A172 (cell line): ENCODE data around the gene ATMIN. TPM values are rescaled to one million over a fixed set of nuclear protein-coding genes. Genes with fewer than 3 reads are reported as not detected.

Source experiments
- DNase-seq: peaks from one replicate; pipeline ENCODE4 v3.0.0-alpha.2; 2015; ENCODE audit warnings: low spot score
- total RNA-seq: library from RNA; depleted of rRNA; stranded (reverse); fragments of >200 nt; shearing (Covaris generic); gene quantifications from 2 replicates; pipeline ENCODE4 v1.2.3, GENCODE V29; 2014; rRNA removed

The ATMIN gene, protein sequence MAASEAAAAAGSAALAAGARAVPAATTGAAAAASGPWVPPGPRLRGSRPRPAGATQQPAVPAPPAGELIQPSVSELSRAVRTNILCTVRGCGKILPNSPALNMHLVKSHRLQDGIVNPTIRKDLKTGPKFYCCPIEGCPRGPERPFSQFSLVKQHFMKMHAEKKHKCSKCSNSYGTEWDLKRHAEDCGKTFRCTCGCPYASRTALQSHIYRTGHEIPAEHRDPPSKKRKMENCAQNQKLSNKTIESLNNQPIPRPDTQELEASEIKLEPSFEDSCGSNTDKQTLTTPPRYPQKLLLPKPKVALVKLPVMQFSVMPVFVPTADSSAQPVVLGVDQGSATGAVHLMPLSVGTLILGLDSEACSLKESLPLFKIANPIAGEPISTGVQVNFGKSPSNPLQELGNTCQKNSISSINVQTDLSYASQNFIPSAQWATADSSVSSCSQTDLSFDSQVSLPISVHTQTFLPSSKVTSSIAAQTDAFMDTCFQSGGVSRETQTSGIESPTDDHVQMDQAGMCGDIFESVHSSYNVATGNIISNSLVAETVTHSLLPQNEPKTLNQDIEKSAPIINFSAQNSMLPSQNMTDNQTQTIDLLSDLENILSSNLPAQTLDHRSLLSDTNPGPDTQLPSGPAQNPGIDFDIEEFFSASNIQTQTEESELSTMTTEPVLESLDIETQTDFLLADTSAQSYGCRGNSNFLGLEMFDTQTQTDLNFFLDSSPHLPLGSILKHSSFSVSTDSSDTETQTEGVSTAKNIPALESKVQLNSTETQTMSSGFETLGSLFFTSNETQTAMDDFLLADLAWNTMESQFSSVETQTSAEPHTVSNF
- total RNA-seq, result 59.9 and 62.1 TPM in 2 replicates

DNA sequence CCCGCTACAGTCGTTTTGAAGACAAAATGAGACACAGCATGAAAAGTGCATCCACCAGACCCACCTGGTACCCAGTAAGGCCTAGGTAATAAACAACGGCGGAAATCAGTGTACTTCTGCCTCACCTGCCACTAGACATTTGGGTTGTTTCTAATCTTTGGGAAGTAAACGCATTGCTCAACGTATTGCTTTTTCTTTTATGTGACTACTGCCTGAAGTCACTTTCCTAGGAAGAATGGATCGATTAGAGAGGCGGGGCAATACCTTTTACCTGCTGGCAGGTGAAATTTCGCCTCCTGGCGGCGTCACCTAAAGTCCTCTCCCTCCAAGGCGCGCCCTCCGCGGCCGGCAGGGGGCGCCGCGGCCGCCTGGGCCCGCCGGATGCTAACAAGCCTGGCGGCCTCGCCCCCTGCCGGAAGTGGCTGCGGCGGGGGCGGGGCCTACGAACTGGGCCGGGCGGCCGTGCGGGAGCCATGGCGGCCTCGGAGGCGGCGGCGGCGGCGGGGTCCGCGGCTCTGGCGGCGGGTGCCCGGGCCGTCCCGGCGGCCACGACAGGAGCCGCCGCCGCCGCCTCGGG is at the start of gene ATMIN:
Gene ATMIN, plus strand, starts transcription at position 445 of the 577 bp plus-strand sequence. Its CDS starts 29 bp downstream, at position 474.
- DNase-seq, result peak; percentile 63

DNA sequence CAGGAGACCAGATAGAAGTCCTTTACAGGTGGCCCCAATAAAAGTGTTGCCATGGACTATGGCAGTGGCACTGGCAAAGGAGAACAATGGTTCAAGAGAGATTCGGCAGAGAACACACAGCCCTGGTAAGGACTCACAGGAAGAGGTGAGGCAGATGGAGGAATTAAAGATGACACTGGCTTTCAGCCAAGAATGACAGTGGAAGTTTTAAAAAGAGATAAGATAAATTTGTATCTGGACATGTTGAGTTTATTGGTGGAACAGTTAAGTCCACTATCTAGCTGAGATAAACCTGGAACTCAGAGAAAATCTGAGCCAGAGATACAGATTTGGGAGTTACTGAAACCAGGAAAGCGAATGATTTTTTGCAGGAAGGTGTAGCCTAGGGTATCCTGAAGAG is 49.1 kb upstream of the ATMIN start:
- no peak for DNase-seq

DNA sequence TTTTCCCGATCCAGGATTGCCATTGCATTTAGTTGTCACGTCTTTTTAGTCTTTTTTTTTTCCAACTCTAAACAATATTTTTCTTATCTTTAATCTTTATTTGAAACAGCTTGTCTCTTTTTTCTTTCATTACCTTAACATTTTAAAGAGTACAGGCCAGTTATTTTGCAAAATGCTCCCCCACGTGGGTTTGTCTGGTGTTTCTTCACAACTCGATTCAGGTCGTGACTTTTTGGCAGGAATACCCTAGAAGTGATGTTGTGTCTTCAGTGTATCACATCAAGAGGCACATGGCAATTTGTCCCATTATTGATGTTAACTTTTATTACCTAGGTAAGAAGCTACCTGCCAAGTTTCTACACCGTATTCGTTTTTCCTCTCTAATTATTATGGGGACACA is 46.9 kb upstream of the ATMIN start:
- DNase-seq, result no peak

DNA sequence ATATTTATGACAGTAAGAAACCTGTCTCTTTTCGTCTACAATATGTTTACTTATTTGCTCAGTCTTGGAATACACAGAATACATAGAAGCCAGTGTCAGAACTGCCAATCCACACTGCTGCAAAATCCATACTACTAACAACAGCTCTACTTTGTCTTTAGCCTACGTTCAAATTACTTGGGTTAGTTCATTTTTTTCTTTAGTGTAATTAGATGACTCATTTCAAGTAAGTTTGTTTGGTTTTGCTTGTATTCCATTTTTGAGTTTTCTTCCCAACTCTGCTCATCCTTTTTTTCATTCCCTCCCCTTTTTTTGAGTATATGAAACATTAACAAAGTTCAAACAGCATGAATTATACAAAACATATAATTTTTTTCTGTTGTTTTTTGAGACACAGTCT is 45.8 kb upstream of the ATMIN start:
- DNase-seq, result no peak

DNA sequence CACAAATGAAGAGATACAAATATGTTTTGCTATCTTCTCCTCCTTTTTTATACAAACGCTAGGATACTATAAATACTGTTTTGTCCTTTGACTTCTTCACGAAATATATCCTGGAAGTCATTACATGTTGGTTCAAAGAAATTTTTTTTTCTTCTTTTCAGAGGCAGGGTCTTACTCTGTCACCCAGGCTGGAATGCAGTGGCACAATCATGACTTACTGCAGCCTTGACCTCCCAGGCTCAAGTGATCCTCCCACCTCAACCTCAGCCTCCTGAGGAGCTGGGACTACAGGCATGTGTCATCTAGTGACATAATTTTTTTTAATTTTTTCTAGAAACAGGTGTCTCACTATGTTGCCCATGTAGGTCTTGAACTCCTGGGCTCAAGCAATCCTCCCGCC is 45.1 kb upstream of the ATMIN start:
- DNase-seq, result no peak

GRCh38 chr16:80990978-80991377 is 44.7 kb upstream of the ATMIN start:
- DNase-seq, result no peak

DNA sequence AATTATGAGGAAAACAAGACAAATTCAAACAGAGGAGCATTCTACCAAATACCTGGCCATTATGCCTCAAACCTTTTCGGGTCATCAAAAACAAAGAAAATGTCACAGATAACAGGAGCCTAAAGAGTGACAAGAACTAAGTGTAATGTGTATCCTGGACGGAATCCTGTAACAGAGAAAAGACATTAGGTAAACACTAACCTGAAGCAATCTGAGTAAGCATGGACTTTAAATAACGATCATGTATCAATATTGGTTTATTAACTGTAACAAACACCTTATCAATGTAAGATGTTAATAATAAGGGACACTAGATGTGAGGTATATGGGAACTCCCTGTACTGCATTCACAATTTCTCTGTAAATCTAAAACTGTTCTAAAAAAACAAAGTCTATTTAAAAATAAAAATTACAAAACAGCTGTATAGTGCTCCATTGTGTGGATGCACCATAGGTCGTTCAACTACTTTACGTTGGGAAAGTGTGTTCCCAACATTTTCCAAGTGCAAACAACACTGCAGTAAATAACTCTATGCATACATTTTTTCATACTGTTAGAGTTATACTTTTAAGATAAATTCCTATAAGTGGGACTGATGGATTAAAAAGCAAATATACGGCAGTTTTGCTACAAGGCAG is 43.7 kb upstream of the ATMIN start:
- no peak for DNase-seq

- DNase-seq, result no peak
Measured at GRCh38 chr16:80992676-80993293, 42.9 kb upstream of the ATMIN start.

- peak; percentile 82 for DNase-seq
Measured at GRCh38 chr16:80993307-80993706, 42.3 kb upstream of the ATMIN start.

GRCh38 chr16:80993834-80994233 is 41.8 kb upstream of the ATMIN start:
- no peak for DNase-seq

GRCh38 chr16:80994451-80994850 is 41.2 kb upstream of the ATMIN start:
- DNase-seq, result no peak

GRCh38 chr16:80996688-80997138 is 38.9 kb upstream of the ATMIN start:
- no peak for DNase-seq

- DNase-seq, result no peak
Measured at GRCh38 chr16:80997139-80997798, 38.4 kb upstream of the ATMIN start.

DNA sequence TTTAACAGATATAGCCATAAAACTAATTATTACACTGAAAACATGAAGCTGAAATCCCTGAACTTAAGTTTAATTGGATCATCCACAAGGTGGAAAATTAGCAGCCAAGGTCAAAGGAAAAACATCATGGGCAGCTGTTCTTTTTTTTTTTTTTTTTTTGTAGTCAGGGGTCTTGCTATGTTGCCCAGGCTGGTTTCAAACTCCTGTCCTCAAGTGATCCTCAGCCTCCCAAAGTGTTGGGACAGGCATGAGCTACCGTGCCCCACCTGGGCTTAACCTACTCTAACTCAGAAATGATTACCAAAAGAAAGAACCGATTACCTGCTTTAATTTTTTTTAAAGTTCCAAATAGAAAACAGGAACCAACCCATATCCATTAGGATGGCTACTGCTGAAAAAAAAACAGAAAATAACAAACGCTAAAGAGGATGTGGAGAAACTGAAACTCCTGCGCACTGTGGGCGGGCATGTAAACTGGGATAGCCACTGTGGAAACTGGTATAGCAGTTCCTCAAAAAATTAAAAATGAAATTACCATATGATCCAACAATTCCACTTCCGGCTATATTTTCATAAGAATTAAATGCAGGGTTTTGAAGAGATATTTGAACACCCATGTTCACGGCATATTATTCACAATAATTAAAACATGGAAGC is 37.5 kb upstream of the ATMIN start:
- no peak for DNase-seq

DNA sequence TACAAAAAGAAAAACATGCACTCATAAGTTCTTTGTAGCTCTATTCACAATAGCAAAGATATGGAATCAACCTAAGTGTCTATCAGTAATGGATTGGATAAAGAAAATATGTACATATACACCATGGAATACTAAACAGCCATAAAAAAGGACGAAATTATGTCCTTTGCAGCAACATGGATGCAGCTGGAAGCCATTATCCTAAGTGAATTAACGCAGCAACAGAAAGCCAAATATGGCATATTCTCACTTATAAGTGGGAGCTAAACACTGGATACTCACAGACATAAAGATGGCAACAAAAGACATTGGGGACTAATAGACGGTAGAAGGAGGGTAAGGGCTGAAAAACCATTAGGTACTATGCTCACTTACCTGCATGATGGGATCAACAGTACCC is 34.8 kb upstream of the ATMIN start:
- DNase-seq, result no peak

DNA sequence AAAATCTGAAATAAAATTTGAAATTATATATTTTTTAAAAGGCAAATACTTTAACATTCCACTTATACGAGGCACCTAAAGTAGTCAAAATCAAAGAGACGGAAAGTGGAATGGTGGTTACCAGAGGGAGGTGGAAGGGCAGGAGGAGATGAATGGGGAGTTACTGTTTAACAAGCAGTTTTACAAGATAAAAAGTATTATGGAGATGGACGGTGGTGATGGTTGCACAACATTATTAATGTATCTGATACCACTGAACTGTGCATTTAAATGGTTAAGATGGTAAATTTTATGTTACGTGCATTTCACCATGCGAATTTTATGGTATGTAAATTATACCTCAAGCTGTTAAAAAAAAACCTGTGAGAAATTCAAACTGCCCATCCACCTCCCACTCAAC is 34.3 kb upstream of the ATMIN start:
- no peak for DNase-seq

DNA sequence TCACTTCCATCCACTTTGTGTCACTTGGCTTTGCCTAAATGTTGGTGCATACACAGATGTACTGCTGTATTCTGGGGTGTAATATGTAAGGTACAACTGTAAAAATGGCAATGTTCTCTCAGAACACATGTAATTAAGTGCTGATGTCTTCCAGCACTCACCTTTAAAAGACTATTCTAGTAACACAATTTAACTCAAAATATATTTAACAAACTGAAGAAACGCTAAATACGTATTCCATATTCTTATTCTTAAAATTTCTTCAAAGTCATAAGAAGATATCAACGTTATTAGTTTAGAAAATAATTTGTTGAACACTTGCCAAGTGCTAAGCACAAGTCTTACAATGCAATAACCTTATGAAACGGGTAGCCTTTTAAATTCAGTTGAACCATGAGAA is 32.6 kb upstream of the ATMIN start:
- no peak for DNase-seq

GRCh38 chr16:81003610-81004460 is 31.8 kb upstream of the ATMIN start:
- no peak for DNase-seq

GRCh38 chr16:81004646-81005353 is 30.8 kb upstream of the ATMIN start:
- peak; percentile 54 for DNase-seq
